GM23338 (cell line): Measurements from ENCODE around the gene EYA4. TPM values are rescaled to one million over a fixed set of nuclear protein-coding genes. Genes with fewer than 3 reads are reported as not detected.

Source experiments
- ATAC-seq: fragments of 200-7000 bp; cut with Tn5 transposase; 3 replicates; pipeline ENCODE4 v1.9.1; 2020
- DNase-seq: peaks from one replicate; pipeline ENCODE4 v3.0.0-alpha.2; 2015; ENCODE audit warnings: low spot score
- H2AFZ ChIP-seq: fragments of 200-600 bp; sonication (generic); 2 replicates; pipeline ENCODE4 v1.8.0; 2016; ENCODE audit warnings: antibody characterized with exemption, mild to moderate bottlenecking, moderate library complexity
- H3F3A ChIP-seq: fragments of 200-600 bp; sonication (generic); replicated peaks from 2 replicates; pipeline ENCODE4 v1.8.0; 2017; ENCODE audit warnings: antibody characterized with exemption, mixed run types, low read depth
- H3K27ac ChIP-seq: fragments of 200-600 bp; sonication (generic); 2 replicates; pipeline ENCODE4 v1.6.1; 2016; ENCODE audit warnings: low read depth
- H3K27me3 ChIP-seq: fragments of 200-600 bp; sonication (generic); 2 replicates; pipeline ENCODE4 v1.8.0; 2016; ENCODE audit warnings: mild to moderate bottlenecking, mixed run types, moderate library complexity; ENCODE audit not compliant: insufficient read depth
- H3K36me3 ChIP-seq: fragments of 200-600 bp; sonication (generic); 2 replicates; pipeline ENCODE4 v1.8.0; 2016; ENCODE audit warnings: mild to moderate bottlenecking; ENCODE audit not compliant: insufficient read depth
- H3K4me1 ChIP-seq: fragments of 200-600 bp; sonication (generic); 2 replicates; pipeline ENCODE4 v1.8.0; 2016; ENCODE audit warnings: mild to moderate bottlenecking, moderate library complexity; ENCODE audit not compliant: insufficient read depth
- H3K4me2 ChIP-seq: fragments of 200-600 bp; sonication (generic); 2 replicates; pipeline ENCODE4 v1.7.1; 2017; ENCODE audit warnings: mixed run types
- H3K4me3 ChIP-seq: fragments of 200-600 bp; sonication (generic); 2 replicates; pipeline ENCODE4 v1.6.1; 2016; ENCODE audit warnings: mixed run types
- H3K79me2 ChIP-seq: fragments of 200-600 bp; sonication (generic); replicated peaks from 2 replicates; pipeline ENCODE4 v1.8.0; 2017; ENCODE audit warnings: mild to moderate bottlenecking; ENCODE audit not compliant: insufficient read depth
- H3K9me2 ChIP-seq: fragments of 200-600 bp; sonication (generic); 2 replicates; pipeline ENCODE4 v1.8.0; 2017; ENCODE audit not compliant: insufficient read depth
- H4K20me1 ChIP-seq: fragments of 200-600 bp; sonication (generic); replicated peaks from 2 replicates; pipeline ENCODE4 v1.8.0; 2017; ENCODE audit warnings: mild to moderate bottlenecking; ENCODE audit not compliant: insufficient read depth
- H3K27ac Mint-ChIP-seq: 2 replicates; pipeline ENCODE4 v1.8.0; 2020; ENCODE audit warnings: inconsistent platforms, mild to moderate bottlenecking, moderate library complexity, mixed read lengths
- H3K27me3 Mint-ChIP-seq: 3 replicates; pipeline ENCODE4 v1.8.0; 2022; ENCODE audit warnings: low read depth, mild to moderate bottlenecking, moderate library complexity, mixed read lengths, inconsistent platforms; ENCODE audit not compliant: insufficient read depth, poor library complexity
- H3K36me3 Mint-ChIP-seq: 3 replicates; pipeline ENCODE4 v1.8.0; 2021; ENCODE audit warnings: low read depth, mild to moderate bottlenecking, inconsistent platforms, moderate library complexity, mixed read lengths
- H3K4me1 Mint-ChIP-seq: 3 replicates; pipeline ENCODE4 v1.8.0; 2020; ENCODE audit warnings: mild to moderate bottlenecking, inconsistent platforms, mixed read lengths
- H3K4me3 Mint-ChIP-seq: 3 replicates; pipeline ENCODE4 v1.8.0; 2021; ENCODE audit warnings: moderate library complexity, mild to moderate bottlenecking, inconsistent platforms, mixed read lengths
- H3K9me3 Mint-ChIP-seq: 3 replicates; pipeline ENCODE4 v1.8.0; 2020; ENCODE audit warnings: moderate library complexity, mild to moderate bottlenecking, inconsistent platforms, mixed read lengths
- CREB1 ChIP-seq: fragments of 250-450 bp; sonication (Bioruptor Pico); IDR thresholded peaks from 2 replicates; pipeline ENCODE4 v1.5.0; 2020; ENCODE audit warnings: low read depth, mild to moderate bottlenecking, moderate library complexity
- EZH2phosphoT487 ChIP-seq: fragments of 200-600 bp; sonication (generic); IDR thresholded peaks from one replicate; pipeline ENCODE4 v1.8.1; 2018; ENCODE audit warnings: antibody characterized with exemption; ENCODE audit not compliant: unreplicated experiment
- JUNB ChIP-seq: IDR thresholded peaks from one replicate; pipeline ENCODE4 v1.6.1; 2016; ENCODE audit warnings: antibody characterized with exemption; ENCODE audit not compliant: unreplicated experiment
- NANOG ChIP-seq: IDR thresholded peaks from 2 replicates; pipeline ENCODE4 v1.6.1; 2016; ENCODE audit warnings: antibody characterized with exemption, borderline replicate concordance
- ZNF331 ChIP-seq: fragments of 250-450 bp; sonication (Bioruptor Pico); IDR thresholded peaks from 2 replicates; pipeline ENCODE4 v1.5.0; 2020; ENCODE audit warnings: low read depth, mild to moderate bottlenecking, moderate library complexity
- polyA plus RNA-seq: library from polyadenylated mRNA; unstranded; fragments of >200 nt; fragmentation: Nextera tagmentation; extraction: Ambion mirVana; gene quantifications from 2 replicates; pipeline ENCODE4 v1.2.1, GENCODE V29; 2016
- total RNA-seq: library from RNA; depleted of rRNA; stranded (reverse); fragments of >200 nt; shearing (Covaris generic); gene quantifications from 2 replicates; pipeline ENCODE4 v1.2.3, GENCODE V29; 2014
- TF ChIP-seq, protein P1 (sequence below): fragments of 250-450 bp; sonication (Bioruptor Pico); IDR thresholded peaks from 2 replicates; pipeline ENCODE4 v1.5.0; 2020; ENCODE audit warnings: mild to moderate bottlenecking, moderate library complexity
- TF ChIP-seq, protein P2 (sequence below): IDR thresholded peaks from 2 replicates; pipeline ENCODE4 v1.6.1; 2016; ENCODE audit warnings: antibody characterized with exemption

The EYA4 gene
- total and polyA plus RNA-seq, 2 experiments from 2014 or later, result 0.05 to 0.21 TPM

DNA sequence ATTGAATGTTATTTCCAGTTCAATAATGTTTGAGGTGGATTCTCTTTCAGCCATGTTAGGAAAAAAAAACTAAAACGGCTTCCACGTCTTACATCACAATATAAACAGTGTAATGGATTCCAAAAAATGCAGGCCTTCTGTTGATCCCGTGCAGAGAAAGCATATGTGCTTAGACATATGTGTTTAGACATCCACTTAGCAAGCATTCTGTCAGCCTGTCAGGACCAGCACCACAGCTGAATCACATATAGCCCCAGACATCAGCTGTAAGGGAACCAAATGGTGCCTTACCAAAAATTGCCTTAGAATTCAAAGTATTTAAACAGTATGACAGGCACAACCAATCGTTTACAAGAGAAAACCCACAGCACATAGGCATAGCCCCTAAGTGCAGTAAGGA is 304.9 kb downstream of the EYA4 start (continued):
- TF ChIP-seq, protein P1, sequence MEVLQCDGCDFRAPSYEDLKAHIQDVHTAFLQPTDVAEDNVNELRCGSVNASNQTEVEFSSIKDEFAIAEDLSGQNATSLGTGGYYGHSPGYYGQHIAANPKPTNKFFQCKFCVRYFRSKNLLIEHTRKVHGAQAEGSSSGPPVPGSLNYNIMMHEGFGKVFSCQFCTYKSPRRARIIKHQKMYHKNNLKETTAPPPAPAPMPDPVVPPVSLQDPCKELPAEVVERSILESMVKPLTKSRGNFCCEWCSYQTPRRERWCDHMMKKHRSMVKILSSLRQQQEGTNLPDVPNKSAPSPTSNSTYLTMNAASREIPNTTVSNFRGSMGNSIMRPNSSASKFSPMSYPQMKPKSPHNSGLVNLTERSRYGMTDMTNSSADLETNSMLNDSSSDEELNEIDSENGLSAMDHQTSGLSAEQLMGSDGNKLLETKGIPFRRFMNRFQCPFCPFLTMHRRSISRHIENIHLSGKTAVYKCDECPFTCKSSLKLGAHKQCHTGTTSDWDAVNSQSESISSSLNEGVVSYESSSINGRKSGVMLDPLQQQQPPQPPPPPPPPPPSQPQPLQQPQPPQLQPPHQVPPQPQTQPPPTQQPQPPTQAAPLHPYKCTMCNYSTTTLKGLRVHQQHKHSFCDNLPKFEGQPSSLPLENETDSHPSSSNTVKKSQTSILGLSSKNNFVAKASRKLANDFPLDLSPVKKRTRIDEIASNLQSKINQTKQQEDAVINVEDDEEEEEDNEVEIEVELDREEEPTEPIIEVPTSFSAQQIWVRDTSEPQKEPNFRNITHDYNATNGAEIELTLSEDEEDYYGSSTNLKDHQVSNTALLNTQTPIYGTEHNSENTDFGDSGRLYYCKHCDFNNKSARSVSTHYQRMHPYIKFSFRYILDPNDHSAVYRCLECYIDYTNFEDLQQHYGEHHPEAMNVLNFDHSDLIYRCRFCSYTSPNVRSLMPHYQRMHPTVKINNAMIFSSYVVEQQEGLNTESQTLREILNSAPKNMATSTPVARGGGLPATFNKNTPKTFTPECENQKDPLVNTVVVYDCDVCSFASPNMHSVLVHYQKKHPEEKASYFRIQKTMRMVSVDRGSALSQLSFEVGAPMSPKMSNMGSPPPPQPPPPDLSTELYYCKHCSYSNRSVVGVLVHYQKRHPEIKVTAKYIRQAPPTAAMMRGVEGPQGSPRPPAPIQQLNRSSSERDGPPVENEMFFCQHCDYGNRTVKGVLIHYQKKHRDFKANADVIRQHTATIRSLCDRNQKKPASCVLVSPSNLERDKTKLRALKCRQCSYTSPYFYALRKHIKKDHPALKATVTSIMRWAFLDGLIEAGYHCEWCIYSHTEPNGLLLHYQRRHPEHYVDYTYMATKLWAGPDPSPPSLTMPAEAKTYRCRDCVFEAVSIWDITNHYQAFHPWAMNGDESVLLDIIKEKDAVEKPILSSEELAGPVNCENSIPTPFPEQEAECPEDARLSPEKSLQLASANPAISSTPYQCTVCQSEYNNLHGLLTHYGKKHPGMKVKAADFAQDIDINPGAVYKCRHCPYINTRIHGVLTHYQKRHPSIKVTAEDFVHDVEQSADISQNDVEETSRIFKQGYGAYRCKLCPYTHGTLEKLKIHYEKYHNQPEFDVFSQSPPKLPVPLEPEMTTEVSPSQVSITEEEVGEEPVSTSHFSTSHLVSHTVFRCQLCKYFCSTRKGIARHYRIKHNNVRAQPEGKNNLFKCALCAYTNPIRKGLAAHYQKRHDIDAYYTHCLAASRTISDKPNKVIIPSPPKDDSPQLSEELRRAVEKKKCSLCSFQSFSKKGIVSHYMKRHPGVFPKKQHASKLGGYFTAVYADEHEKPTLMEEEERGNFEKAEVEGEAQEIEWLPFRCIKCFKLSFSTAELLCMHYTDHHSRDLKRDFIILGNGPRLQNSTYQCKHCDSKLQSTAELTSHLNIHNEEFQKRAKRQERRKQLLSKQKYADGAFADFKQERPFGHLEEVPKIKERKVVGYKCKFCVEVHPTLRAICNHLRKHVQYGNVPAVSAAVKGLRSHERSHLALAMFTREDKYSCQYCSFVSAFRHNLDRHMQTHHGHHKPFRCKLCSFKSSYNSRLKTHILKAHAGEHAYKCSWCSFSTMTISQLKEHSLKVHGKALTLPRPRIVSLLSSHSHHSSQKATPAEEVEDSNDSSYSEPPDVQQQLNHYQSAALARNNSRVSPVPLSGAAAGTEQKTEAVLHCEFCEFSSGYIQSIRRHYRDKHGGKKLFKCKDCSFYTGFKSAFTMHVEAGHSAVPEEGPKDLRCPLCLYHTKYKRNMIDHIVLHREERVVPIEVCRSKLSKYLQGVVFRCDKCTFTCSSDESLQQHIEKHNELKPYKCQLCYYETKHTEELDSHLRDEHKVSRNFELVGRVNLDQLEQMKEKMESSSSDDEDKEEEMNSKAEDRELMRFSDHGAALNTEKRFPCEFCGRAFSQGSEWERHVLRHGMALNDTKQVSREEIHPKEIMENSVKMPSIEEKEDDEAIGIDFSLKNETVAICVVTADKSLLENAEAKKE (CRISPR knock-in tag), result no peak

GRCh38 chr6:133547136-133547535 is 306.0 kb downstream of the EYA4 start:
- Histone ChIP-seq H3K9me2 (no peaks in the 10 kb centered on the region), H2AFZ (peak overlapping the region; percentile 3; the same call in 1 of the 2 replicates), H3K27ac (no peak overlapping the region; the same call in 1 of the 2 replicates), H3K4me2 (no peak overlapping the region), H3K79me2 (no peaks in the 10 kb centered on the region), H3K27me3 (no peaks in the 10 kb centered on the region), H3K4me3 (no peak overlapping the region), H3F3A (no peaks in the 10 kb centered on the region), H3K4me1 (peaks cover 26% of the 10 kb centered on the region), H3K36me3 (no peaks in the 10 kb centered on the region), H4K20me1 (no peaks in the 10 kb centered on the region)
- Mint-ChIP-seq H3K9me3 (no peaks in the 10 kb centered on the region), H3K36me3 (no peaks in the 10 kb centered on the region), H3K27me3 (no peaks in the 10 kb centered on the region), H3K4me3 (no peak overlapping the region), H3K27ac (no peak overlapping the region), H3K4me1 (peaks cover 21% of the 10 kb centered on the region)
- TF ChIP-seq CREB1 (CRISPR knock-in tag) (no peak), ZNF331 (CRISPR knock-in tag) (no peak), NANOG (no peak), EZH2phosphoT487 (no peak), JUNB (no peak)
- TF ChIP-seq, protein P1 (CRISPR knock-in tag), result no peak
- TF ChIP-seq, protein P2, sequence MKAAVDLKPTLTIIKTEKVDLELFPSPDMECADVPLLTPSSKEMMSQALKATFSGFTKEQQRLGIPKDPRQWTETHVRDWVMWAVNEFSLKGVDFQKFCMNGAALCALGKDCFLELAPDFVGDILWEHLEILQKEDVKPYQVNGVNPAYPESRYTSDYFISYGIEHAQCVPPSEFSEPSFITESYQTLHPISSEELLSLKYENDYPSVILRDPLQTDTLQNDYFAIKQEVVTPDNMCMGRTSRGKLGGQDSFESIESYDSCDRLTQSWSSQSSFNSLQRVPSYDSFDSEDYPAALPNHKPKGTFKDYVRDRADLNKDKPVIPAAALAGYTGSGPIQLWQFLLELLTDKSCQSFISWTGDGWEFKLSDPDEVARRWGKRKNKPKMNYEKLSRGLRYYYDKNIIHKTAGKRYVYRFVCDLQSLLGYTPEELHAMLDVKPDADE, result no peak
- DNase-seq, result no peak
- no peak for ATAC-seq
